Mammary epithelial cell (primary cell): ENCODE measurements around the gene STIP1.

Experiments used
- EZH2 ChIP-seq: IDR thresholded peaks from 2 replicates; pipeline ENCODE4 v1.6.1; 2012; ENCODE audit warnings: low read length, inconsistent platforms, borderline replicate concordance
- TF ChIP-seq, protein P1 (sequence below), 2 donors: IDR thresholded peaks in 1 of 2; conservative IDR thresholded peaks in 1 of 2; 2 replicates each; pipeline ENCODE4 v1.5.1; 2011 to 2012; ENCODE audit warnings: inconsistent platforms in 2 of 2, low read length in 2 of 2, mild to moderate bottlenecking in 2 of 2, control low read depth in 1 of 2, low read depth in 1 of 2; ENCODE audit not compliant: insufficient read depth in 1 of 2; ENCODE audit errors: extremely low read depth in 1 of 2

DNA sequence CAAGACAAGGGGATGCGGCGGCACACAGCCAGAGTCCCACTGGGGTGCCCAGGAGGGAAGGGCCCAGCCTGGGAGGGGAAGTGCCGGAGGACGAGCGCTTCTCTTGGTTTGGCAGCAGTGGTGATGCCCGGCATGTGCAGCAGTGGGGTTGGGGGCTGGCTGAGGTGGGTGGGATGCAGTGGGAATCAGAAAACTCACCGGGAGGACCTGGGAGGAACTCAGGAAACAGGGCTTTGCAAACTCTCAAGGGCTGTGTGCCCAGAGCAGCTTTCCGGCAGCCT, 23.5 kb downstream of the STIP1 start:
- TF ChIP-seq, protein P1, sequence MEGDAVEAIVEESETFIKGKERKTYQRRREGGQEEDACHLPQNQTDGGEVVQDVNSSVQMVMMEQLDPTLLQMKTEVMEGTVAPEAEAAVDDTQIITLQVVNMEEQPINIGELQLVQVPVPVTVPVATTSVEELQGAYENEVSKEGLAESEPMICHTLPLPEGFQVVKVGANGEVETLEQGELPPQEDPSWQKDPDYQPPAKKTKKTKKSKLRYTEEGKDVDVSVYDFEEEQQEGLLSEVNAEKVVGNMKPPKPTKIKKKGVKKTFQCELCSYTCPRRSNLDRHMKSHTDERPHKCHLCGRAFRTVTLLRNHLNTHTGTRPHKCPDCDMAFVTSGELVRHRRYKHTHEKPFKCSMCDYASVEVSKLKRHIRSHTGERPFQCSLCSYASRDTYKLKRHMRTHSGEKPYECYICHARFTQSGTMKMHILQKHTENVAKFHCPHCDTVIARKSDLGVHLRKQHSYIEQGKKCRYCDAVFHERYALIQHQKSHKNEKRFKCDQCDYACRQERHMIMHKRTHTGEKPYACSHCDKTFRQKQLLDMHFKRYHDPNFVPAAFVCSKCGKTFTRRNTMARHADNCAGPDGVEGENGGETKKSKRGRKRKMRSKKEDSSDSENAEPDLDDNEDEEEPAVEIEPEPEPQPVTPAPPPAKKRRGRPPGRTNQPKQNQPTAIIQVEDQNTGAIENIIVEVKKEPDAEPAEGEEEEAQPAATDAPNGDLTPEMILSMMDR (conservative IDR thresholded peaks at IDR 0.05 in 1 of 2, IDR thresholded peaks at IDR 0.05 in 1 of 2; ENCODE audit: extremely low read depth in 1 of 2, insufficient read depth in 1 of 2, low read depth in 1 of 2, low read length in 2 of 2): no peak
- TF ChIP-seq EZH2: no peak
